HG03064 (cell line): ENCODE data around the gene GOLGA8K.
"Not testable (repeated sequence)": the region's sequence is repeated elsewhere in the genome, so short reads cannot be mapped to it uniquely, and the experiment has no call there.

ENCODE experiments used
- ATAC-seq: cut with Tn5 transposase; IDR thresholded peaks from one replicate; pipeline ENCODE4 v1.9.1; 2021; ENCODE audit warnings: low read depth; ENCODE audit not compliant: unreplicated experiment

The GOLGA8K gene, protein sequence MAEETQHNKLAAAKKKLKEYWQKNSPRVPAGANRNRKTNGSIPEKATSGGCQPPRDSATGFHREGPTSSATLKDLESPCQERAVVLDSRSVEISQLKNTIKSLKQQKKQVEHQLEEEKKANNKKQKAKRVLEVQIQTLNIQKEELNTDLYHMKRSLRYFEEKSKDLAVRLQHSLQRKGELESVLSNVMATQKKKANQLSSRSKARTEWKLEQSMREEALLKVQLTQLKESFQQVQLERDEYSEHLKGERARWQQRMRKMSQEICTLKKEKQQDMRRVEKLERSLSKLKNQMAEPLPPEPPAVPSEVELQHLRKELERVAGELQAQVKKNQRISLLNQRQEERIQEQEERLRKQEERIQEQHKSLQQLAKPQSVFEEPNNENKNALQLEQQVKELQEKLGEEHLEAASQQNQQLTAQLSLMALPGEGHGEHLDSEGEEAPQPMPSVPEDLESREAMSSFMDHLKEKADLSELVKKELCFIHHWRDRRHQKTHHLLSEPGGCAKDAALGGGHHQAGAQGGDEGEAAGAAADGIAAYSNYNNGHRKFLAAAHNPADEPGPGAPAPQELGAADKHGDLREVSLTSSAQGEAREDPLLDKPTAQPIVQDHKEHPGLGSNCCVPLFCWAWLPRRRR

GRCh38 chr15:32403192-32403591 is at the start of gene GOLGA8K:
TSS of gene GOLGA8K (minus strand) at chr15:32403292. CDS start at chr15:32403194, 98 bp downstream.
- not testable (repeated sequence) for ATAC-seq

DNA sequence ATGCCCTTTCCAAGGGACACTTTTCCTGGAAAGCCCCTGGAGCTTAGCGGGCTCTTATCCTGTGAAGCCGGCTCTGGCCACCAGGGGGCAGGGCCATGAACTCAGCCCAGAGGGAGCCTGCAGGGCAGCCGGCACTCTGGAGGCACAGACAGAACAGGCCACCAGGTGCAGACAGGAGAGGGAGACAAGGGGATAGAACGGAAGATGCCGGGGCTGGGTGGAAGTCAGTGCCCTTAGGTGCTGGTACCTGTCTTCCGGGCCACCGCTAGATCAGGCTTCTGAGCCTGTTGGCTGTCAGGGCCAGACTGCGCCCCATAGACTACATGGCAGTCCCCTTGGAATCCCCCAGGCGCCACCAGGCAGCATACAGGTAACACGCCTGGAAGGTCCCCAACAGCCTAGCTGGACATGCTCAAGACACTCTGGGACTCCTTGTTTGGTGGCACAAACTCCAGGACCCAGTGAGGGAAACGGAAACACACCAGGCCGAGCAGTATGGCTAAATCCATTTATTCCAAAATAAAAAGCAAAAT is 37.4 kb upstream of the GOLGA8K start:
- ATAC-seq, result not testable (repeated sequence)

DNA sequence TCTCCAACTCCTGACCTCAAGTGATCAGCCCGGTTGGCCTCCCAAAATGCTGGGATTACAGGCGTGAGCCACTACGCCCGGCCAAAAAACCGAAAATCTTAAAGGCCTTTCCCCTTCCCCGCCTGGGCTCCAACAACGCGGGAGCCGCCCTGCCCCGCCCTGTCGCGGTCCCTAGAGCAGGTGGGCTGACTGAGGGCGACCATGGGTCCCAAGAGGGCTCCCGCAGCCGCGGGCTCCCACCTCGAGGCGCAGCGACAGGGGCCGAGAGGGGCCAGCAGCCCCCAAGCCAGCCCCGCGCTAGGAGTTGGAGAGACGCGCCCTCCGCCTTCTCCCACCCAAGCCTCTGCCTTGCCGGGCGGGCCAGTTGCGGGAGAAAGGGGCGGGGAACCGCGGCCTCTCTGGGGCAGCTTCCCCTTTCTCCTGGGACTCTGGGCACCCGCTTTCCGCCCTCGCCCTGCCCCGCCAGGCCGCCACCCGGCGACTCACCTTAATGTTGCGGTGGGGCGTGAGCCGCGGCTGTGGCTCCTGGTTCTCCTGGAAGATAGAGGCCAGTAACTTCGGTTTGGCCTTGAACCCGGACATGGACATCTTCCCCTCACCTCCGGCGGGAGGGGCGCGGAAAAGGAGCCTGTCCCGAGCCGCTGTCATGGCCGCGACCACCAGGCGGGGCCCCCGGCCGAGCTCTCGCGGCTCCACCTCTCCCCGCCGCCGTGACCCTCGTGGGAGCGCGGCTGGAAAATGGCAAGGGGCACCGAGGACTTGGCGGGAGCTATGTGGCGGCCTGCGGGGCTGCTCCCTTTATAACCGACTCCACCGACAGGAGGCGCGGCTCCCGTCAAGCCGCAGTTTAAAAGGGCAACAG is 31.2 kb upstream of the GOLGA8K start:
- not testable (repeated sequence) for ATAC-seq

- ATAC-seq, result not testable (repeated sequence)
Observed at GRCh38 chr15:32427635-32428034, 24.5 kb upstream of the GOLGA8K start.

GRCh38 chr15:32426511-32426910 is 23.4 kb upstream of the GOLGA8K start:
- not testable (repeated sequence) for ATAC-seq

DNA sequence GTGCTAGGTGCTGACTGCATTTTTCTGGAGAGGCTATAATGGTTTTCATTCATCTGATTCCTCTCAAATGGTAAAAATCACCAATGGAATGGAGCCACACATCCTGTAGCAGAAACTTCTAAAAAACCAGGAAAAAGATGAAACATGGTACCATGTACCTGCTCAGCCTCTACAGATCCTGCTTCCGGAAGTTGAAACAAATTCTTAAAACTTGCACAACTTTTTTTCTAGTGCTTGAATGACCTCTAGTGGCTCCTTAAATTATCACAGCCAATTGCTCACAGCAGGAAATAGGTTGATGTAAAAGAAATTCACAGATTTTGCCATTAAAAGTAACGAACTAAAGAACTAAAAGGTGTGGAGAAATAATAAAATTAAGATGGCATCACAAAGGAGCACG is 4.8 kb upstream of the GOLGA8K start:
- ATAC-seq, result not testable (repeated sequence)

DNA sequence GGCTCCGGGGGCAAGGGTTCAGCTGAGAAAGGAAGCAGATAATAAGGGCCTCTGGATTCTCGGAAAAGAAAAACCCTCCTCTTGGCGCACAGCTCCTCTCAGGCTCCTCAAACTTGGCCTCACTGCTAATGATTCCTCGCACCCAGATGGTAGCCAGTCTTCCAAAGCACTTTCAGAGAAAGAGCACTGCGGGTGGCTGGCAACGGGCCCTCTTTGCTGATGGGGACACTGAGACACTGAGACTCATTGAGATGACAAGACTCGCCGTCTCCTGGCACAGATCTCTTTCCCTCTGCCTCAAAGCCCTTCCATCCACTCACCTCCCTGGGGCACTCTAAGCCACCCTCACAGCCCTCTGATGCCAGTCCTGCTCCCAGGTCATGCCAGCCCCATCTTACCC is 6.6 kb downstream of the GOLGA8K start:
- not testable (repeated sequence) for ATAC-seq

DNA sequence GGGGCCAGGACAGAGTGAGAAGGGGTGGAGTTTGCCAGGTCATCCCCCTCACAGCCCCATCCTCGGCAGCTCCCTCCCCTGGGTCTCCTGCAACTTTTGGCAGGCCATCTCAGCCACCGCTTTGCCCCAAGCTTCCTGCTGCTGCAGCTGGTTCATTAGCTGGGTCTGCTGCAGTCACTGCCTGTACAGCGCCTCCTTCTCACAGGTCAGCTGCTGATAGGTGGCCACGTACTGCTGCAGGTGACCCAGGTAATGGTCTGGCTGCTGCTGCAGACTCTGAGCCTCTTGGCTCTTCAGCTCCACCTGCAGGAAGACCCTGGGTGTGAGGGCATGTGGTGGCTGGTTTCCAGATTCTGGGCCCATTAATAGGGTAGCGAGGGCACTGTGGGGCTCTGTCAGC is 8.3 kb downstream of the GOLGA8K start:
- ATAC-seq, result not testable (repeated sequence)

- not testable (repeated sequence) for ATAC-seq
Observed at GRCh38 chr15:32388050-32388648, 14.9 kb downstream of the GOLGA8K start.

GRCh38 chr15:32385823-32386495 is 17.1 kb downstream of the GOLGA8K start:
- ATAC-seq, result not testable (repeated sequence)

GRCh38 chr15:32374185-32374584 is 28.9 kb downstream of the GOLGA8K start:
- ATAC-seq, result not testable (repeated sequence)

DNA sequence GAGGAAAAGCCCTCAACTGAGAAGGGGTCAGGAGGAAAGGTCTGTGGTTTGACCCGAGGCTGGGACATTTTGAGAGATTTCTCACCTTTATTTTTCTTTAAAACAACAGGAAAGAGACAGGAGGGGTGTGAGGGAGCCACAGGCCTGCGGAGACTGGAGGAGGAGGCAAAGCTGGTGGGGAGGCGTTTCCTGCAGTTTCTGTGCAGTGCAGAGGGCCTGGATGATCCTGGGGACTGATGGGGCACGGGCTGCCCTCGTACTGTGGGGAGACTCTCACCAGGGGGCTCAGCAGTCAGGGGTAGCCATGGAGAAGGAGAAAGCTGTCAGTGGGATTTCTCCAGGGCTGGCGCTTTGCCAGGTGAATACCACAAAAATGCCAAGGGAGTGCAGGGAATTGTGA is 29.4 kb downstream of the GOLGA8K start:
- not testable (repeated sequence) for ATAC-seq

DNA sequence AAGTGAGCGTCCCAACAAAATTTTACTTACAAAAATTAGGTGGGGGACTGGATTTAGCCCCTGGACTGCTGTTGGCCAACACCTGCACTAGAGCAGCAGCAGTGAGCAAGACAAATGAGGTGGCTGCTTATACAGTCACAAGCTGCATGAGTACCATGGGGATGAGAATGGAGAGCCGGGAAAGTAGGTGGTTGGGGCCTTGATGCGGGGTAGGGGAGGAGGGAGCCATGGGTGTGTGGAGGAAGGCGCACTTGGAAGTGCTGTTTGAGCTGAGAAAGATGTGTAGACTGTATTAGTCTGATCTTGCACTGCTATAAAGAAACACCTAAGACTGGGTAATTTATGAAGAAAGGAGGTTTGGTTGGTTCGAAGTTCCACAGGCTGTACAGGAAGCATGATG is 31.0 kb downstream of the GOLGA8K start:
- not testable (repeated sequence) for ATAC-seq

- ATAC-seq, result not testable (repeated sequence)
Observed at GRCh38 chr15:32370526-32370925, 32.6 kb downstream of the GOLGA8K start.

- ATAC-seq, result not testable (repeated sequence)
Observed at GRCh38 chr15:32370064-32370463, 33.0 kb downstream of the GOLGA8K start.

DNA sequence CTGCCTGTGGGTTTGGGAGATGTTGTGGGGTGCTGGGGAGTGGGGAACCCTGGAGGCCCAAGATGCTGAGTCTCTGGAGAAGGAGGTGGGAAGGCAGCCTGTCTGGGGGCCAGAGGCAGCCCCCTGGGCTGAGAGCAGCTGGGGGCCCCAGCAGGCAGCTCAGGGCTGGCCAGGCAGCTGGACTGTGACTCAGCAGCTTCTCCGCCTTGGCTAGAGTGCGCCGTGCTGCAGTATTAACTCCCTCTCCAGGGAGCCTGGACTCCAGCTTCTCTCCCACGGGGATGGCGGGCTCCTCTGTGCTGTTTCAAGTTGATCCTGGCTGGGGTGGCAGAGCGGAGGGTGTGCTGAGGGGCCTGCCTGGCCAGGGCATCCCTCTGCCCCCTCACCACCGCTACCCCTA is 36.6 kb downstream of the GOLGA8K start:
- not testable (repeated sequence) for ATAC-seq

GRCh38 chr15:32365955-32366354 is 37.1 kb downstream of the GOLGA8K start:
- not testable (repeated sequence) for ATAC-seq

- ATAC-seq, result not testable (repeated sequence)
Observed at GRCh38 chr15:32364944-32365343, 38.1 kb downstream of the GOLGA8K start.

DNA sequence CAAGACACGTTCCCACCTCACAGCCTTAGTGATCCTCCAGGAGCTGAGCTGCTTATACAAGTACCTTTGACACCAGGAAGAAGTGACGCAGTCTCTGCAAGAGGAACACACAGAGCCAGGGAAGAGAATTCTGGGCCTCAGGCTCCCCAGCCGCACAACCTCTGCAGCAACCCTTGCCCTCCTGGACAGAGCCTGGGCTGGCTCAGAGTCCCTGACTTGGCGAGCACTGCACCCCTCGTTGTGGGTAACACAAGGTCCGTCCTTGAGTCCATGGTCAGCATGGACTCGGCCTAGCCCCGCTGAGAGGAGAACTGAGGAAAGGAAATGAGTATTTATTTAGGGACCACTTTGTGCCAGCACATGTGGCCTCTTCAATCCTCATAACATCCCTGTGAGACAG is 39.6 kb downstream of the GOLGA8K start:
- ATAC-seq, result not testable (repeated sequence)

DNA sequence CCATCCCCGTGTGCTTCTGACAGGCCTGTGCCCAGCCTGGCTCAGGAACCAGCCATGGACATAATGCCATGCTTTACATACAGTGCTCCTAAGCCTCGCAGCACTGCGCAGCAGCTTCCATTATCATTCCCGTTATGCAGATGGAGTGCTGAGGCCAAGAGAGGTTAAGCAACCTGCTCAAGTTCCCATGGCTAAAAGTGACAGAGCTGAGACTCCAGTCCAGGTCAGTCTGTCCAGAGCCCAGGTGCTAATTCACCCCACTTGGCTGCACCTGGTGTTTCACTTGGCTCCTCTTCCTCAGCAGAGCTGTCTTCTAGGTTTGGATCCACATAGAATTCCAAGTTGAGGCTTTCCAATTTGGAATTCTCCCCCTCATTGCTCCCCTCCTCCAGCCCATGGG is 41.4 kb downstream of the GOLGA8K start:
- ATAC-seq, result not testable (repeated sequence)
